ENCODE measurements around the gene GINS1.

- no peak for TF ChIP-seq GATA2 (IDR thresholded peaks at IDR 0.05; ENCODE audit: low read depth, low read length)
- TF ChIP-seq GATA3 (IDR thresholded peaks at IDR 0.05; ENCODE audit: low read depth, low read length): no peak
Measured at GRCh38 chr20:25376236-25376635, 31.2 kb upstream of the GINS1 start.
